Measurements from ENCODE around the gene DYSF. TPM values are rescaled to one million over a fixed set of nuclear protein-coding genes. Genes with fewer than 3 reads are reported as not detected.

Gene DYSF
- total RNA-seq, 4 donors from 2014 or later: 17.4 to 40.7 (median 18.5) TPM

DNA sequence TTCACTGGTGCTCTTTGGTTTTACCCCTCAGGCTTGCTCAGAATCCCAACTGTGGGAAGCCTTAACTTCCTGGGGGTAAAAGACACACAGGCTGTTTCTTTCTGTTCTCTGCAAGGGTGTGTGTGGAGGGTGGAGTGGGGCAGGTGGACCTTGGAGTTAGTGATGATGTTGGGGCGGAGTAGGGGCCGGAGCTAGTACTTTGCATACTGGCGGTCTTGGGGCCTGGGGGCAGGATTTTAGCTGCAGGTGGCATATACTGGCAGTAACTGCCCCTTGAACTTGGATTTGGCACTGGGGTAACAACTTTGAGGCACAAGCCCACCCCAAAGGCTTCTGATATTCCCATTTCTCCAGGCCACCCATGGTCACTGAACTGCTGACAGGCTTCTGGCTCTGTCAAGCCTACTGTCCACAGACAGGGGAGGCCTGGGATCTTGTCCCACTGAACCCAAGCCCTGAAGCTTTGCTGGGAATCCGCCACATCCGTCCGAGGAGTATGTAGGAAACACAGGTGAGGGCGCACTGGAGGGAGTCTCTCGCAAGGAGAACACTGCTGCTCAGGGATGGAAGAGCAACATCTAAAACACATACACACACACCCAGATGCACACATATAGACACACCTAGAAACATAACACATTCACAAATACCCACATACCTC is 258.9 kb downstream of the DYSF start:
- Histone ChIP-seq H3K9me3 (no peaks in the 10 kb centered on the region), H3K4me1 (peaks cover 15 to 27% (median 24%) of the 10 kb centered on the region in 4 donors), H3K27me3 (no peaks in the 10 kb centered on the region), H3K27ac (replicated peaks in 1 of 4) (no peak overlapping the region), H3K36me3 (no peaks in the 10 kb centered on the region), H3K4me3 (no peak overlapping the region)
- no peak for DNase-seq (ENCODE audit: extremely low spot score)
- TF ChIP-seq, protein P1, sequence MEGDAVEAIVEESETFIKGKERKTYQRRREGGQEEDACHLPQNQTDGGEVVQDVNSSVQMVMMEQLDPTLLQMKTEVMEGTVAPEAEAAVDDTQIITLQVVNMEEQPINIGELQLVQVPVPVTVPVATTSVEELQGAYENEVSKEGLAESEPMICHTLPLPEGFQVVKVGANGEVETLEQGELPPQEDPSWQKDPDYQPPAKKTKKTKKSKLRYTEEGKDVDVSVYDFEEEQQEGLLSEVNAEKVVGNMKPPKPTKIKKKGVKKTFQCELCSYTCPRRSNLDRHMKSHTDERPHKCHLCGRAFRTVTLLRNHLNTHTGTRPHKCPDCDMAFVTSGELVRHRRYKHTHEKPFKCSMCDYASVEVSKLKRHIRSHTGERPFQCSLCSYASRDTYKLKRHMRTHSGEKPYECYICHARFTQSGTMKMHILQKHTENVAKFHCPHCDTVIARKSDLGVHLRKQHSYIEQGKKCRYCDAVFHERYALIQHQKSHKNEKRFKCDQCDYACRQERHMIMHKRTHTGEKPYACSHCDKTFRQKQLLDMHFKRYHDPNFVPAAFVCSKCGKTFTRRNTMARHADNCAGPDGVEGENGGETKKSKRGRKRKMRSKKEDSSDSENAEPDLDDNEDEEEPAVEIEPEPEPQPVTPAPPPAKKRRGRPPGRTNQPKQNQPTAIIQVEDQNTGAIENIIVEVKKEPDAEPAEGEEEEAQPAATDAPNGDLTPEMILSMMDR (IDR thresholded peaks at IDR 0.05): no peak
- TF ChIP-seq EP300 (IDR thresholded peaks at IDR 0.05) (no peak), POLR2AphosphoS5 (IDR thresholded peaks at IDR 0.05) (no peak), POLR2A (IDR thresholded peaks at IDR 0.05; ENCODE audit: low read depth) (no peak)
- WGBS: 96% methylated on average over 8 of the region's 8 CpGs
- intact Hi-C loops (cut with DNase I): no loop called here

DNA sequence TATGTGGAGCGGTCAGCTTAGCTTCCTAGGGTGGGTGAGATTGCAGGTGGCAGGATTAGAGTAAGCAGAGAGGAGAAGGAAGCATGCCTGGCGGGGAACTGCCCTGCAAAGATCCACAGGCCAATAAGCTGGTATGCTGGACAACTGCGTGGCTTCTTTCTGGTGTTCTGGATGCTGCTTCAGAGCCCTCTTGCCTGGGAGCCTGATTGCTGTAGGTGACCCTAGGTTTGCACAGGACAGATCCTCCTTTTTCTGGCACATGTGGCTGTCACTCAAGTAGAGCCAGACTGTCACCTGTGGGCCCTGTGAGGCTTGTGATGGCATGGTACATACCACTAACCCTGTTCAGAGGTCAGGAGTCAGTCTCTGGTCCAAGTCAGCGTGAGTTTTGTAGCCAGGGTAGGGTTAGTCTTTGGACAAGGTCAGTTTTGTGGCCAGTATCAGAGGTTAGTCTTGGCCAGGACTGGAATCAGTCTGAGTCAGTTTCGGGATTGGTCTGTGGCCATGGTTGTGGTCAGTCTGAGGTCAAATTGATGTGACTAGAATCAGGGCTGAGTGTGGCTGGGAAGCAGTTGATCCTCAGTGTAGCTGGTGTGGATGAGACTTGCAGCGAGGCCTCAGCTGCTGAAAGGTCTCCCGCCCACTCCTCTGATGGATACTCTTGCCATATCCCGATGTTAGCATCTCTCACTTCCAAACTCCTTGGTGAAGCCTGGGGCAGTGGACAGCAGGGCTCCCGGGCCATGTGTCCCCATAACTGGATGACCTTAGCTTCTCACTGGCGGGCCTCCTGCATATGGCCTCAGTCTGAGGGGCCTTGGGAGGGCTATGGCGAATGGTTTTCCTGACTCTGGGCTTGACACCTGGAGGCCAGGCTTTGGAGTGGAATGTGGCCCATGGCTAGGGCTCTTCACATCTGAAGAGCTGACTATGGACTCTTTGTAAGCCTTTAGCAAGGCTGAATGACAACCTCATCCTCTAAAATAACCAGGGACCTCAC is 260.5 kb downstream of the DYSF start:
- Histone ChIP-seq H3K36me3 (no peaks in the 10 kb centered on the region), H3K9me3 (no peaks in the 10 kb centered on the region), H3K4me3 (no peak overlapping the region), H3K27ac (replicated peaks in 1 of 4) (no peak overlapping the region), H3K27me3 (no peaks in the 10 kb centered on the region), H3K4me1 (peaks cover 20 to 38% (median 31%) of the 10 kb centered on the region in 4 donors)
- TF ChIP-seq, protein P1 (IDR thresholded peaks at IDR 0.05): no peak
- TF ChIP-seq POLR2AphosphoS5 (IDR thresholded peaks at IDR 0.05) (no peak), POLR2A (IDR thresholded peaks at IDR 0.05; ENCODE audit: low read depth) (no peak), EP300 (IDR thresholded peaks at IDR 0.05) (no peak)
- no peak for DNase-seq (ENCODE audit: extremely low spot score)
- WGBS: 89% methylated on average over 9 of the region's 11 CpGs
- intact Hi-C loops (cut with DNase I): no loop called here

DNA sequence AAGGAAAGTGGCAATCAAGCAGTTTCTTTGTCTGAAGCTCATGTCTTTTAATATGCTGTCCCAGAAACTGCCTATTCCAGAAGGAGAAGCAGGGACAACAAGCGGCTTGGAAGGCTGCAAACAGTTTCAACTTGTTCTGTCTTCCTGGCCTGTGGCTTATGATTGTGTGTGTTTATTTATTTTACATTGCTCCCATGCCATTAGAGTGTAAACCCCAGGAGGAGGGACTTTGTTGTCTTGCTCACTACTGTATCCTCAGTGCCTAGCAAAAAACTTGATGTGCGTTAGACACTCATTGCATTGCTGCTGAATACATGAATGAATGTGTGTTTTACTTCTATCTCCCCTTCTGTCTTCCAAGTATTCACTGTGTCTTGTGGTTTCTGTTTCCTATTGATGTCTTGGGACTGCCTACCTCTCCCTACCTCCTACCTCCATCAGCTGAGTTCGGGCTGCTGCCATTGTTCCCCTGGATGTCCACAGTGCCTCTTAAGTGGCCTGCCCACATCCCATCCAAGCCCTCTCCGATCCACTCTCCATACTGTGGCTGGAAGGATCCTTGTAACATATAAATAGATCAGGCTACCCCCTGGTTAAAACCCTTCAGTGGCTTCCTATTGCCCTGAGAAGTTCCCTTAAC is 261.4 kb downstream of the DYSF start:
- intact Hi-C loops (cut with DNase I): no loop called here
- WGBS: 93% methylated on average over 4 of the region's 4 CpGs

DNA sequence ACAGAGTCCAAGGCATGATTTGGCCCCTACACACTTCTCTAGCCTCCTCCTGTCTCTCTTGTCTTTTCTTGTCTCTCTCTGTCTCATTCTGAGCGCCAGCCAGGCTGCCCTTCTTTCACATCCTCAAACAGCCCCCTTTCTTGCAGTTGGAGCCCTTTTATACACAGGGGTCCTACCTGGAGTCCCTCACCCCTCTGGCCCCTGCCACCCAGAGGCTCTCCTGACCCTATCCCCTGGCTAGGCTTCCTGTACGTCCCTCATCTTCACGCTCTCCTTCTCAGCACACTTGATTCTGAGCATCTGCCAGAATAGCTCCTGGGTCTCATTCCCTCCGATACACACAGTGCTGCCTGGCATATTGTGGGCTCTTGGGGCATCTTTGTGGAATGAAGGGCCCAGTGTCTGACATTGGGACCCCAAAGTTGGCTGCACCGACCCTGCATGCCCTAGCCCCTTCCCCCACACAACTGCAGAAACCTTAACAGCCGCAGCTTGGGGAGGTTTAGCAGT is 261.9 kb downstream of the DYSF start:
- no peak for DNase-seq (ENCODE audit: extremely low spot score)
- Histone ChIP-seq H3K4me1 (peaks cover 29 to 50% (median 38%) of the 10 kb centered on the region in 4 donors), H3K36me3 (no peaks in the 10 kb centered on the region), H3K27me3 (no peaks in the 10 kb centered on the region), H3K27ac (replicated peaks in 1 of 4) (no peak overlapping the region), H3K4me3 (no peak overlapping the region), H3K9me3 (no peaks in the 10 kb centered on the region)
- TF ChIP-seq, protein P1 (IDR thresholded peaks at IDR 0.05): no peak
- no peak for TF ChIP-seq POLR2A (IDR thresholded peaks at IDR 0.05; ENCODE audit: low read depth)
- TF ChIP-seq EP300 (IDR thresholded peaks at IDR 0.05): no peak
- no peak for TF ChIP-seq POLR2AphosphoS5 (IDR thresholded peaks at IDR 0.05)
- intact Hi-C loops (cut with DNase I): no loop called here
- 97% methylated on average over 6 of the region's 6 CpGs for WGBS

More for the DNA sequence above, 261.4 kb downstream of the DYSF start:
- DNase-seq (ENCODE audit: extremely low spot score): no peak
- no peak overlapping the region for H3K27ac ChIP-seq (replicated peaks in 1 of 4)
- no peaks in the 10 kb centered on the region for H3K36me3 ChIP-seq
- no peaks in the 10 kb centered on the region for H3K9me3 ChIP-seq
- TF ChIP-seq POLR2A (IDR thresholded peaks at IDR 0.05; ENCODE audit: low read depth) (no peak), EP300 (IDR thresholded peaks at IDR 0.05) (no peak), POLR2AphosphoS5 (IDR thresholded peaks at IDR 0.05) (no peak)
- TF ChIP-seq, protein P1 (IDR thresholded peaks at IDR 0.05): no peak
- no peak overlapping the region for H3K4me3 ChIP-seq
- H3K4me1 ChIP-seq: peaks cover 23 to 45% (median 32%) of the 10 kb centered on the region in 4 donors
- no peaks in the 10 kb centered on the region for H3K27me3 ChIP-seq
